Vagina (tissue), 2 donors: ENCODE data around the gene CFAP119. TPM values are rescaled to one million over a fixed set of nuclear protein-coding genes. Genes with fewer than 3 reads are reported as not detected.

ENCODE experiments used
- DNase-seq, 2 donors: peaks; one replicate each; pipeline ENCODE4 v3.0.0-alpha.2; 2017; ENCODE audit errors: extremely low spot score in 2 of 2
- H3K27ac ChIP-seq: fragments of 200-600 bp; sonication (generic); one replicate; pipeline ENCODE4 v1.5.1; 2019
- H3K27me3 ChIP-seq: fragments of 200-600 bp; sonication (generic); one replicate; pipeline ENCODE4 v1.5.1; 2019
- H3K36me3 ChIP-seq, 2 donors: fragments of 200-600 bp; sonication (generic); one replicate each; pipeline ENCODE4 v1.5.1; 2017 to 2019
- H3K4me1 ChIP-seq: fragments of 200-600 bp; sonication (generic); one replicate; pipeline ENCODE4 v1.5.1; 2019
- H3K4me3 ChIP-seq, 2 donors: fragments of 200-600 bp; sonication (generic); 1 replicate in 1 of 2; 2 replicates in 1 of 2; pipeline ENCODE4 v1.5.1; 2016 to 2019
- H3K9me3 ChIP-seq: fragments of 200-600 bp; sonication (generic); one replicate; pipeline ENCODE4 v1.5.1; 2019
- CTCF ChIP-seq, 3 experiments: fragments of 450-650 bp in 2 of 3; fragments of 200-600 bp in 1 of 3; sonication (generic) in 1 of 3; IDR thresholded peaks; one replicate each; pipeline ENCODE4 v1.5.1; 2017 to 2019; ENCODE audit warnings: antibody characterized with exemption in 3 of 3, mild to moderate bottlenecking in 2 of 3, moderate library complexity in 2 of 3
- POLR2A ChIP-seq, 2 donors: fragments of 450-650 bp; IDR thresholded peaks; one replicate each; pipeline ENCODE4 v1.6.1; 2017; ENCODE audit warnings: antibody characterized with exemption in 2 of 2, mild to moderate bottlenecking in 2 of 2, moderate library complexity in 2 of 2
- POLR2AphosphoS5 ChIP-seq, 2 donors: sonication (generic); formaldehyde crosslinking; IDR thresholded peaks; one replicate each; pipeline ENCODE4 v1.9.0; 2017; ENCODE audit warnings: antibody characterized with exemption in 2 of 2, mild to moderate bottlenecking in 2 of 2, low read depth in 1 of 2; ENCODE audit not compliant: insufficient read depth in 1 of 2
- intact Hi-C: fragments of 100-400 bp; cut with DNase I; formaldehyde crosslinking; loops from one replicate; pipeline ENCODE4 v1.15.1; 2023
- total RNA-seq: library from RNA; depleted of rRNA; stranded (reverse); fragments of >200 nt; gene quantifications from one replicate; pipeline ENCODE4 v1.2.3, GENCODE V29; 2016

CFAP119 gene
- total RNA-seq, 1 donor from 2014 or later = 1.7 TPM

- TF ChIP-seq POLR2A (IDR thresholded peaks at IDR 0.05) (no peak), CTCF (IDR thresholded peaks at IDR 0.05) (no peak), POLR2AphosphoS5 (IDR thresholded peaks at IDR 0.05; ENCODE audit: insufficient read depth in 1 of 2, low read depth in 1 of 2) (no peak)
- Histone ChIP-seq H3K36me3 (peaks cover 0 to 27% of the 10 kb centered on the region in 2 donors), H3K4me1 (peaks cover 29% of the 10 kb centered on the region), H3K27me3 (no peaks in the 10 kb centered on the region), H3K27ac (no peak overlapping the region), H3K9me3 (no peaks in the 10 kb centered on the region), H3K4me3 (no peak overlapping the region)
- DNase-seq = no peak
- intact Hi-C loops = no loop called here
Observed at GRCh38 chr16:30784215-30784614, 22.4 kb upstream of the CFAP119 start.

- Histone ChIP-seq H3K36me3 (peaks cover 0 to 27% of the 10 kb centered on the region in 2 donors), H3K27ac (no peak overlapping the region), H3K4me3 (no peak overlapping the region), H3K27me3 (no peaks in the 10 kb centered on the region), H3K4me1 (peaks cover 29% of the 10 kb centered on the region), H3K9me3 (no peaks in the 10 kb centered on the region)
- DNase-seq = no peak
- TF ChIP-seq POLR2AphosphoS5 (IDR thresholded peaks at IDR 0.05; ENCODE audit: insufficient read depth in 1 of 2, low read depth in 1 of 2) (no peak), CTCF (IDR thresholded peaks at IDR 0.05) (no peak), POLR2A (IDR thresholded peaks at IDR 0.05) (no peak)
- intact Hi-C loops = no loop called here
Observed at GRCh38 chr16:30783280-30784109, 21.6 kb upstream of the CFAP119 start.

- intact Hi-C loops = no loop called here
- no peak for DNase-seq
- no peaks in the 10 kb centered on the region for H3K9me3 ChIP-seq
- H3K27ac ChIP-seq = no peak overlapping the region
- H3K27me3 ChIP-seq = no peaks in the 10 kb centered on the region
- H3K4me1 ChIP-seq = peaks cover 31% of the 10 kb centered on the region
- peaks cover 0 to 27% of the 10 kb centered on the region in 2 donors for H3K36me3 ChIP-seq
- no peak overlapping the region for H3K4me3 ChIP-seq
- no peak for TF ChIP-seq CTCF (IDR thresholded peaks at IDR 0.05)
- no peak for TF ChIP-seq POLR2AphosphoS5 (IDR thresholded peaks at IDR 0.05; ENCODE audit: insufficient read depth in 1 of 2, low read depth in 1 of 2)
- no peak for TF ChIP-seq POLR2A (IDR thresholded peaks at IDR 0.05)
Observed at GRCh38 chr16:30782486-30783279, 20.8 kb upstream of the CFAP119 start.

- H3K9me3 ChIP-seq = no peaks in the 10 kb centered on the region
- no peak overlapping the region for H3K27ac ChIP-seq
- DNase-seq = no peak
- H3K27me3 ChIP-seq = no peaks in the 10 kb centered on the region
- intact Hi-C loops = no loop called here
- peaks cover 34% of the 10 kb centered on the region for H3K4me1 ChIP-seq
- TF ChIP-seq POLR2AphosphoS5 (IDR thresholded peaks at IDR 0.05; ENCODE audit: insufficient read depth in 1 of 2, low read depth in 1 of 2) (no peak), POLR2A (IDR thresholded peaks at IDR 0.05) (no peak), CTCF (IDR thresholded peaks at IDR 0.05) (no peak)
- H3K4me3 ChIP-seq = no peak overlapping the region
- peaks cover 0 to 27% of the 10 kb centered on the region in 2 donors for H3K36me3 ChIP-seq
Observed at GRCh38 chr16:30780549-30780948, 18.7 kb upstream of the CFAP119 start.
